ENCODE data around the gene GULP1. TPM values are rescaled to one million over a fixed set of nuclear protein-coding genes. Genes with fewer than 3 reads are reported as not detected.

Gene GULP1
- total RNA-seq, 1 donor from 2014 or later, result 57.2 TPM

DNA sequence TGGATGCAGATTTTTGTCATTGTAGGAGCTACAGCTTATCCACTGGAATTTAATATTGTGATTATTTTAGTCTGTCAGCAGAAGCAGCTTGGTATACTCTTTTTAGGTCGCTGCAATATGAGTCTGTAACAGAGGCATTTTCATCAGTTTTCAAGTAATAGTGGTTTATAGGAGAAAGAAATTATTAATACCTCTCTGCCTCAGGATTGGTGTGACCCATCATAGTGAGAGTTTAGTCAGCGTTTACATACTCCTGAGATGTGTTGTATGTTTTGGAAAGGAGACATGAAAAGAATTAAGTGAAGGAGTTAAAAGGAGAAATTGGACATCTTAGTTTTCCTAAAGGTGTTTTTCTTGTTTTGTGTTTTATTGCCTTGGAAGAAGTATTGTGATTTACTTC lies 189.8 kb downstream of the GULP1 start:
- Histone ChIP-seq H3K27me3 (no peaks in the 10 kb centered on the region), H3K9me3 (no peaks in the 10 kb centered on the region), H3K27ac (no peak overlapping the region), H3K4me1 (no peaks in the 10 kb centered on the region), H3K36me3 (no peaks in the 10 kb centered on the region), H3K4me3 (no peak overlapping the region)
- TF ChIP-seq POLR2A (IDR thresholded peaks at IDR 0.05) (no peak), POLR2AphosphoS5 (IDR thresholded peaks at IDR 0.05; ENCODE audit: insufficient read depth in 1 of 2, low read depth in 1 of 2) (no peak)
- TF ChIP-seq, protein P1, sequence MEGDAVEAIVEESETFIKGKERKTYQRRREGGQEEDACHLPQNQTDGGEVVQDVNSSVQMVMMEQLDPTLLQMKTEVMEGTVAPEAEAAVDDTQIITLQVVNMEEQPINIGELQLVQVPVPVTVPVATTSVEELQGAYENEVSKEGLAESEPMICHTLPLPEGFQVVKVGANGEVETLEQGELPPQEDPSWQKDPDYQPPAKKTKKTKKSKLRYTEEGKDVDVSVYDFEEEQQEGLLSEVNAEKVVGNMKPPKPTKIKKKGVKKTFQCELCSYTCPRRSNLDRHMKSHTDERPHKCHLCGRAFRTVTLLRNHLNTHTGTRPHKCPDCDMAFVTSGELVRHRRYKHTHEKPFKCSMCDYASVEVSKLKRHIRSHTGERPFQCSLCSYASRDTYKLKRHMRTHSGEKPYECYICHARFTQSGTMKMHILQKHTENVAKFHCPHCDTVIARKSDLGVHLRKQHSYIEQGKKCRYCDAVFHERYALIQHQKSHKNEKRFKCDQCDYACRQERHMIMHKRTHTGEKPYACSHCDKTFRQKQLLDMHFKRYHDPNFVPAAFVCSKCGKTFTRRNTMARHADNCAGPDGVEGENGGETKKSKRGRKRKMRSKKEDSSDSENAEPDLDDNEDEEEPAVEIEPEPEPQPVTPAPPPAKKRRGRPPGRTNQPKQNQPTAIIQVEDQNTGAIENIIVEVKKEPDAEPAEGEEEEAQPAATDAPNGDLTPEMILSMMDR (IDR thresholded peaks at IDR 0.05), result no peak
- intact Hi-C loops (cut with DNase I), result no loop called here
- no peak for DNase-seq (ENCODE audit: extremely low spot score in 2 of 2)

DNA sequence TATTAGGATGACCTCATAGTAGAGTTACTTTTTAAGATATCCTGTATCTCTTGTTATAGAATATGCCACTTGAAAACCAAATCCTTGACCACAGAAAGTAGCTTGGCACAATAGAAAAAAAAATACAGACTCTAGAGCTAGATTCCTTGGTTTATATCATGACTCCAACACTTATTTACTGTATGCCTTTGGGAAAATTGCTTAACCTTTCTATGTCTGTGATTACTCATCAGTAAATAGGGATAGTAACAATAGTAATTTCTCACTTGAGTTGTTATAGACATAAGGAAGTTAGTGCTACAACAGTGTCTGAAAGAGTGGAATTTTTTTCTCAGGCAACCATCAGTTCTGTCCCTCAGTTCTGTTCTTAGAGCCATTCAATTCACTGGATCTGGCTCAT lies 193.8 kb downstream of the GULP1 start:
- intact Hi-C loops (cut with DNase I), result no loop called here
- TF ChIP-seq POLR2A (IDR thresholded peaks at IDR 0.05), result no peak
- TF ChIP-seq, protein P1 (IDR thresholded peaks at IDR 0.05), result no peak
- TF ChIP-seq POLR2AphosphoS5 (IDR thresholded peaks at IDR 0.05; ENCODE audit: insufficient read depth in 1 of 2, low read depth in 1 of 2), result no peak
- DNase-seq (ENCODE audit: extremely low spot score in 2 of 2), result no peak
- H3K4me3 ChIP-seq, result no peak overlapping the region
- H3K27ac ChIP-seq, result no peak overlapping the region
- H3K4me1 ChIP-seq, result no peaks in the 10 kb centered on the region
- no peaks in the 10 kb centered on the region for H3K36me3 ChIP-seq
- no peaks in the 10 kb centered on the region for H3K9me3 ChIP-seq
- no peaks in the 10 kb centered on the region for H3K27me3 ChIP-seq

DNA sequence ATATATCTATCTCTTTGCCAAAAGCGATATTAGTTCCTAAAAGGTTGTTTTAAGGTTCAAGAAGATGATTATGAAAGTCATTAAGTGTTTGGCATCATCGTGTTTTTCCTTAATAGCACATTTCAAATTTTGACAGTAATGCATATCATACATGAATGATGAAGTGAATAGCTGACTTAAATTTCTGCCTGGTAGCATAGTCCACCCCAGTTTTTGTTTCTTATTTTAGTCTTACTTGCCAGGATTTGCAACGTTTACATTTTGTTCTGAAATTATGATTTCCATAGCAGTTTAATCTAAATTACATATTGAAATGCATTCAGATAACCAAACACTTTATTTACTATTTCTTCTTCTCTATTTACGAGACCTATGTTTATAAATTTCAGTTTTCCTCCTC lies 201.1 kb downstream of the GULP1 start:
- Histone ChIP-seq H3K4me3 (no peak overlapping the region), H3K9me3 (no peaks in the 10 kb centered on the region), H3K27ac (no peak overlapping the region), H3K36me3 (no peaks in the 10 kb centered on the region), H3K27me3 (no peaks in the 10 kb centered on the region), H3K4me1 (peaks cover 7% of the 10 kb centered on the region)
- DNase-seq (ENCODE audit: extremely low spot score in 2 of 2), result no peak
- TF ChIP-seq, protein P1 (IDR thresholded peaks at IDR 0.05), result no peak
- TF ChIP-seq POLR2A (IDR thresholded peaks at IDR 0.05), result no peak
- TF ChIP-seq POLR2AphosphoS5 (IDR thresholded peaks at IDR 0.05; ENCODE audit: insufficient read depth in 1 of 2, low read depth in 1 of 2), result no peak
- intact Hi-C loops (cut with DNase I), result no loop called here

DNA sequence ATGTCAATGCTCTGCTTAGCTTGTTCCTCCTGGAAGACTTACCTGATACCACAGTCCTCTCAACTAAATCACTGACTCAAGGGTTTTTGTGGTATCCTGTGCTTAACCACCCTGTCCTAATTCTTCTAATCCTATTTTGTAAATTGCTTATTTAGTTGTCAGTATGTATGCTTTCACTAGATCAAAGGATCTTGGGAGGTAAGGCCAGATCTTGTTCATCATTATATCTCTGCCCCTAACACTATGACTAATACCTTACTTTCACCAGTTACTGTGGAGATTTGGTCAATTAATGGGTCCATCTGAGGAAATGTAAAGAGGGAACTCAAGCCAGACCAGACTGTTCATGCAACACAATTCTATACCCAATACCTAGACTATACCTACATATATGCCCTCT lies 203.2 kb downstream of the GULP1 start:
- H3K27me3 ChIP-seq, result no peaks in the 10 kb centered on the region
- no peaks in the 10 kb centered on the region for H3K9me3 ChIP-seq
- H3K4me3 ChIP-seq, result no peak overlapping the region
- intact Hi-C loops (cut with DNase I), result no loop called here
- DNase-seq (ENCODE audit: extremely low spot score in 2 of 2), result no peak
- H3K27ac ChIP-seq, result no peak overlapping the region
- H3K4me1 ChIP-seq, result peaks cover 7% of the 10 kb centered on the region
- H3K36me3 ChIP-seq, result no peaks in the 10 kb centered on the region
- TF ChIP-seq, protein P1 (IDR thresholded peaks at IDR 0.05), result no peak
- TF ChIP-seq POLR2A (IDR thresholded peaks at IDR 0.05), result no peak
- TF ChIP-seq POLR2AphosphoS5 (IDR thresholded peaks at IDR 0.05; ENCODE audit: insufficient read depth in 1 of 2, low read depth in 1 of 2), result no peak

DNA sequence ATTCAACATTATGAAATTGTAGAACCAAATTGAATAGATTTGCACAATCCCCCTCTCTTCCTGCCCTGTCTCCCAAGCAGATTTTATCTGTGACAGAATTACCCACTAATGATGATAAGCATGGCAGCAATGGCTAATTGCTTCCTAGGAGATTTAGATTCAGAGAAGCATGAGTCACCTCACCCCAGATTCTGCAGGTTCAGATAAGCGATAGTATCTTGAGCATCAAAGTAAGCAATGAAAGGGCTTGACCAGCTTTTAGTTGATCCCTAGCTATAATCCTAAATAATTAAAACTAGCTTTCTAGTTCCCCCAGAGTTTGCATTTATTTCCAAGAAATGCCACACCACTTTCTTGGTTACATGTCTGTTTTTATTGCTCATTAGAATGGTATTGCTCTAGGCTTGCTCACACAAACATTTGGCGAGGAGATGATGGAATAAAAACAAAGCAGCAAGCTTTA lies 204.3 kb downstream of the GULP1 start:
- intact Hi-C loops (cut with DNase I), result no loop called here

More for the DNA sequence above, 204.3 kb downstream of the GULP1 start:
- no peaks in the 10 kb centered on the region for H3K36me3 ChIP-seq
- no peaks in the 10 kb centered on the region for H3K9me3 ChIP-seq
- TF ChIP-seq POLR2A (IDR thresholded peaks at IDR 0.05) (no peak), POLR2AphosphoS5 (IDR thresholded peaks at IDR 0.05; ENCODE audit: insufficient read depth in 1 of 2, low read depth in 1 of 2) (no peak)
- TF ChIP-seq, protein P1 (IDR thresholded peaks at IDR 0.05), result no peak
- no peak for DNase-seq (ENCODE audit: extremely low spot score in 2 of 2)
- no peak overlapping the region for H3K27ac ChIP-seq
- no peak overlapping the region for H3K4me3 ChIP-seq
- H3K4me1 ChIP-seq, result peaks cover 7% of the 10 kb centered on the region
- H3K27me3 ChIP-seq, result no peaks in the 10 kb centered on the region

All from vagina (tissue), 2 donors.